NT2/D1 (cell line): ENCODE data around the gene LSM10.

ENCODE experiments used
- DNase-seq: peaks from one replicate; pipeline ENCODE4 v3.0.0-alpha.2; 2011; ENCODE audit warnings: low read depth, low spot score
- H3K27me3 ChIP-seq: 2 replicates; pipeline ENCODE4 v1.6.0; 2011; ENCODE audit warnings: mild to moderate bottlenecking; ENCODE audit not compliant: insufficient read length, insufficient read depth
- H3K36me3 ChIP-seq: 2 replicates; pipeline ENCODE4 v1.6.1; 2011; ENCODE audit warnings: mild to moderate bottlenecking, low read length, mixed read lengths; ENCODE audit not compliant: insufficient read depth, insufficient read length
- H3K4me1 ChIP-seq: 2 replicates; pipeline ENCODE4 v1.5.1; 2011; ENCODE audit not compliant: insufficient read depth, insufficient read length
- H3K4me3 ChIP-seq: 2 replicates; pipeline ENCODE4 v1.5.1; 2011; ENCODE audit warnings: low read depth; ENCODE audit not compliant: insufficient read length
- H3K9ac ChIP-seq: 2 replicates; pipeline ENCODE4 v1.6.0; 2011; ENCODE audit warnings: low read depth; ENCODE audit not compliant: insufficient read length
- H3K9me3 ChIP-seq: 2 replicates; pipeline ENCODE4 v1.5.1; 2011; ENCODE audit warnings: mild to moderate bottlenecking, low read length; ENCODE audit not compliant: insufficient read depth
- SUZ12 ChIP-seq: IDR thresholded peaks from 2 replicates; pipeline ENCODE4 v1.6.1; 2011; ENCODE audit not compliant: insufficient read length, insufficient read depth; ENCODE audit errors: extremely low read depth
- YY1 ChIP-seq: IDR thresholded peaks from 2 replicates; pipeline ENCODE4 v1.6.1; 2011; ENCODE audit not compliant: insufficient read length, insufficient read depth
- ZNF274 ChIP-seq: IDR thresholded peaks from 2 replicates; pipeline ENCODE4 v1.6.1; 2011; ENCODE audit warnings: mild to moderate bottlenecking, low read depth, low read length

Gene LSM10

GRCh38 chr1:36367798-36368197 lies 29.9 kb downstream of the LSM10 start:
- Histone ChIP-seq H3K4me3 (no peak overlapping the region), H3K9me3 (no peaks in the 10 kb centered on the region), H3K27me3 (no peaks in the 10 kb centered on the region), H3K36me3 (peaks cover 63% of the 10 kb centered on the region), H3K9ac (no peak overlapping the region), H3K4me1 (peaks cover 23% of the 10 kb centered on the region)
- DNase-seq, result no peak
- no peak for TF ChIP-seq ZNF274
- TF ChIP-seq YY1, result no peak
- TF ChIP-seq SUZ12, result no peak

- H3K4me1 ChIP-seq, result peaks cover 18% of the 10 kb centered on the region
- H3K9ac ChIP-seq, result no peak overlapping the region
- H3K9me3 ChIP-seq, result no peaks in the 10 kb centered on the region
- no peaks in the 10 kb centered on the region for H3K27me3 ChIP-seq
- TF ChIP-seq SUZ12, result no peak
- no peak for TF ChIP-seq ZNF274
- no peak for TF ChIP-seq YY1
- DNase-seq, result no peak
- no peak overlapping the region for H3K4me3 ChIP-seq
- H3K36me3 ChIP-seq, result peaks cover 67% of the 10 kb centered on the region
Observed at GRCh38 chr1:36367066-36367465, 30.6 kb downstream of the LSM10 start.

- H3K4me3 ChIP-seq, result no peak overlapping the region
- peak overlapping the region; percentile 26 for H3K9ac ChIP-seq
- no peaks in the 10 kb centered on the region for H3K9me3 ChIP-seq
- no peaks in the 10 kb centered on the region for H3K27me3 ChIP-seq
- peaks cover 73% of the 10 kb centered on the region for H3K36me3 ChIP-seq
- peaks cover 18% of the 10 kb centered on the region for H3K4me1 ChIP-seq
- no peak for TF ChIP-seq YY1
- no peak for TF ChIP-seq SUZ12
- TF ChIP-seq ZNF274, result no peak
- DNase-seq, result no peak
Observed at GRCh38 chr1:36366091-36366661, 31.5 kb downstream of the LSM10 start.

- no peak overlapping the region for H3K9ac ChIP-seq
- no peak for TF ChIP-seq ZNF274
- no peak for TF ChIP-seq SUZ12
- TF ChIP-seq YY1, result no peak
- no peak for DNase-seq
- no peaks in the 10 kb centered on the region for H3K9me3 ChIP-seq
- H3K4me3 ChIP-seq, result no peak overlapping the region
- H3K36me3 ChIP-seq, result peaks cover 76% of the 10 kb centered on the region
- H3K27me3 ChIP-seq, result no peaks in the 10 kb centered on the region
- H3K4me1 ChIP-seq, result peaks cover 18% of the 10 kb centered on the region
Observed at GRCh38 chr1:36365381-36365780, 32.3 kb downstream of the LSM10 start.

- H3K4me3 ChIP-seq, result no peak overlapping the region
- no peaks in the 10 kb centered on the region for H3K9me3 ChIP-seq
- TF ChIP-seq ZNF274 (no peak), YY1 (no peak), SUZ12 (no peak)
- no peak overlapping the region for H3K9ac ChIP-seq
- H3K36me3 ChIP-seq, result peaks cover 80% of the 10 kb centered on the region
- H3K4me1 ChIP-seq, result no peaks in the 10 kb centered on the region
- no peak for DNase-seq
- no peaks in the 10 kb centered on the region for H3K27me3 ChIP-seq
Observed at GRCh38 chr1:36359911-36360550, 37.7 kb downstream of the LSM10 start.

- no peak for TF ChIP-seq SUZ12
- H3K9me3 ChIP-seq, result no peaks in the 10 kb centered on the region
- H3K4me1 ChIP-seq, result no peaks in the 10 kb centered on the region
- H3K4me3 ChIP-seq, result no peak overlapping the region
- H3K9ac ChIP-seq, result no peak overlapping the region
- H3K27me3 ChIP-seq, result no peaks in the 10 kb centered on the region
- DNase-seq, result no peak
- peaks cover 87% of the 10 kb centered on the region for H3K36me3 ChIP-seq
Observed at GRCh38 chr1:36359383-36359782, 38.3 kb downstream of the LSM10 start.

- TF ChIP-seq ZNF274 (no peak), SUZ12 (no peak), YY1 (no peak)
- no peak for DNase-seq
- H3K27me3 ChIP-seq, result no peaks in the 10 kb centered on the region
- H3K36me3 ChIP-seq, result peaks cover 90% of the 10 kb centered on the region
- H3K4me3 ChIP-seq, result no peak overlapping the region
- H3K4me1 ChIP-seq, result peaks cover under 1% of the 10 kb centered on the region
- H3K9ac ChIP-seq, result no peak overlapping the region
- H3K9me3 ChIP-seq, result no peaks in the 10 kb centered on the region
Observed at GRCh38 chr1:36358514-36359084, 39.1 kb downstream of the LSM10 start.
